Small intestine (tissue), 7 donors: Measurements from ENCODE around the gene MAD2L2. TPM values are rescaled to one million over a fixed set of nuclear protein-coding genes. Genes with fewer than 3 reads are reported as not detected.

Source experiments
- DNase-seq, 2 donors: peaks; one replicate each; pipeline versions ENCODE4 v3.0.0 to v3.0.0-alpha.2; 2013
- FAIRE-seq: peaks from 2 replicates; lab custom pipeline; 2012; peaks lifted over from hg19 to GRCh38; lab: Jason Lieb, UNC
- H3K27ac ChIP-seq, 3 donors: one replicate each; pipeline ENCODE4 v1.5.1; 2013; ENCODE audit warnings: low read length in 2 of 3, mild to moderate bottlenecking in 2 of 3, control low read depth in 1 of 3, inconsistent platforms in 1 of 3, low read depth in 1 of 3, moderate library complexity in 1 of 3
- H3K27me3 ChIP-seq, 3 donors: one replicate each; pipeline ENCODE4 v1.6.1; 2013; ENCODE audit warnings: low read length in 3 of 3, inconsistent platforms in 1 of 3; ENCODE audit not compliant: control insufficient read depth in 3 of 3, insufficient read depth in 3 of 3
- H3K36me3 ChIP-seq, 3 donors: one replicate each; pipeline ENCODE4 v1.6.1; 2013; ENCODE audit warnings: low read length in 3 of 3, inconsistent platforms in 1 of 3, low read depth in 1 of 3, mild to moderate bottlenecking in 1 of 3, moderate library complexity in 1 of 3; ENCODE audit not compliant: control insufficient read depth in 3 of 3, insufficient read depth in 2 of 3
- H3K4me1 ChIP-seq, 3 donors: one replicate each; pipeline ENCODE4 v1.6.1; 2013; ENCODE audit warnings: low read length in 2 of 3, inconsistent platforms in 1 of 3, low read depth in 1 of 3, mild to moderate bottlenecking in 1 of 3, moderate library complexity in 1 of 3; ENCODE audit not compliant: control insufficient read depth in 3 of 3, insufficient read depth in 2 of 3
- H3K4me3 ChIP-seq, 3 donors: one replicate each; pipeline ENCODE4 v1.5.1; 2013; ENCODE audit warnings: low read length in 3 of 3, control low read depth in 1 of 3, inconsistent platforms in 1 of 3, low read depth in 1 of 3, mild to moderate bottlenecking in 1 of 3, moderate library complexity in 1 of 3
- H3K9me3 ChIP-seq, 2 donors: one replicate each; pipeline ENCODE4 v1.6.1; 2013; ENCODE audit warnings: low read depth in 1 of 2, low read length in 1 of 2; ENCODE audit not compliant: control insufficient read depth in 2 of 2, insufficient read depth in 1 of 2
- whole genome bisulfite sequencing, 3 donors: extraction: QIAGEN DNeasy Blood & Tissue Kit; methylation state at CpG; one replicate each; pipeline ENCODE4 v1.1.7; 2013; 5-methylcytosine and 5-hydroxymethylcytosine counted together
- polyA plus RNA-seq, 4 donors: library from polyadenylated mRNA; stranded (reverse) in 3 of 4; unstranded in 1 of 4; fragments of 200-250 nt in 3 of 4; fragments of 120-200 nt in 1 of 4; gene quantifications; one replicate each; pipeline versions ENCODE4 v1.2.1 to v1.2.3, GENCODE V29; 2013
- donor health status: healthy with polysubstance abuse.
- donor health status: control.
- donor health status: control.
- donor health status: Bipolar disorder and iron deficiency.
- donor health status: healthy.

The MAD2L2 gene
- polyA plus RNA-seq, 4 donors: 17.2 to 34.6 (median 27.6) TPM

GRCh38 chr1:11693917-11694316 lies 13.0 kb upstream of the MAD2L2 start:
- DNase-seq: no peak
- no peak overlapping the region for H3K4me3 ChIP-seq

GRCh38 chr1:11693024-11693590 lies 12.2 kb upstream of the MAD2L2 start:
- H3K36me3 ChIP-seq: no peaks in the 10 kb centered on the region
- FAIRE-seq (no peak), DNase-seq (peak in 1 of 2 donors; percentile 28)
- no peak overlapping the region for H3K4me3 ChIP-seq
- H3K9me3 ChIP-seq: no peaks in the 10 kb centered on the region
- peaks cover 18 to 54% (median 22%) of the 10 kb centered on the region in 3 donors for H3K27me3 ChIP-seq
- no peak overlapping the region for H3K27ac ChIP-seq
- WGBS, 3 donors: 3 to 11% (median 10%) methylated on average over 5 to 6 of the region's 6 CpGs
- peaks cover 0 to 8% (median 0%) of the 10 kb centered on the region in 3 donors for H3K4me1 ChIP-seq

More at GRCh38 chr1:11693917-11694316, 13.0 kb upstream of the MAD2L2 start:
- Histone ChIP-seq H3K4me1 (peaks cover 0 to 8% (median 0%) of the 10 kb centered on the region in 3 donors), H3K27me3 (peaks cover 17 to 57% (median 18%) of the 10 kb centered on the region in 3 donors), H3K36me3 (no peaks in the 10 kb centered on the region), H3K27ac (no peak overlapping the region), H3K9me3 (no peaks in the 10 kb centered on the region)
- WGBS, 3 donors: 40 to 58% (median 43%) methylated on average over 5 of the region's 5 CpGs
- no peak for FAIRE-seq

GRCh38 chr1:11691928-11692711 lies 11.2 kb upstream of the MAD2L2 start:
- Histone ChIP-seq H3K9me3 (no peaks in the 10 kb centered on the region), H3K27me3 (peaks cover 18 to 56% (median 22%) of the 10 kb centered on the region in 3 donors), H3K4me3 (peak overlapping the region in 1 of 3 donors; percentile 41), H3K4me1 (peaks cover 0 to 8% (median 0%) of the 10 kb centered on the region in 3 donors), H3K27ac (no peak overlapping the region), H3K36me3 (no peaks in the 10 kb centered on the region)
- no peak for DNase-seq
- no peak for FAIRE-seq
- WGBS, 3 donors: 7 to 17% (median 16%) methylated on average over 53 to 64 of the region's 64 CpGs

DNA sequence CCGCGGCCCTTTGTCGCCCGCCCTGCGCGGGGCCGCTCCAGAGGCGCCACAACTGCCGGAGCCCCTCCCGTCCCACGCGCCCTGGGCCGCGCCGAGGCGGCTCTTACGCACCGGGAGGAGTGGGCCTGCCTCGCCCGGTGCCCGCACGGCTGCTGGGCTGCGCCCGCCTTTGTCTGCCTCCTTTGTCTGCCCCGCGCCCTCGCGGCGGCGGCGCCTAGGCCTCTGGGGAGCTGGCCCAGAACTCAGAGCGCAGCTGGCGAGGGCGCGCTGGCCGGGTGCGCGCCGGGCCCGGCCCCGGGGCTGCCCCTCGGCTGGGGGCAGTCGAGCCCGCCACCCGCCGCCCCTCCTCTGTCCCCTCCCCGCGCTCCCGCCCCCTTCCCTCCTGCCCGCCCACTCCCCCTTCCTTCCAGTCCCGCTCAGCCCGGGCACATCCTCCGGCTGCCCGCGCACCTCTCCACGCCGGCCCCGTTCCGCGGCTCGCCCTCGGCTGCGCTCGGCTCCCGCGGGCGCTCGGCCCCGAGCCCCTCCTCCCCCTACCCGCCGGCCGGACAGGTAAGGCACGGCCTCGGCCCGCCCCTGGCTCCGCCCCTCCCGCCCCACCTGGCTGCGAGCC lies 10.5 kb upstream of the MAD2L2 start, which contains the start of gene DRAXIN:
Gene DRAXIN, plus strand, starts transcription at position 409 of the 613 bp plus-strand sequence. CDS start 14,549 bp downstream, outside the sequence.
- WGBS, 3 donors: 1% methylated on average over 42 to 78 of the region's 78 CpGs
- H3K27ac ChIP-seq: no peak within 1 kb of the TSS
- no peaks in the 10 kb centered on the region for H3K36me3 ChIP-seq
- no peaks in the 10 kb centered on the region for H3K9me3 ChIP-seq
- peak within 1 kb of the TSS in 2 of 3 donors; percentile 28 to 41 for H3K4me3 ChIP-seq
- FAIRE-seq: no peak
- DNase-seq: peak in 1 of 2 donors; percentile 40
- H3K27me3 ChIP-seq: peaks cover 18 to 56% (median 22%) of the 10 kb centered on the region in 3 donors
- peaks cover 0 to 8% (median 0%) of the 10 kb centered on the region in 3 donors for H3K4me1 ChIP-seq

DNA sequence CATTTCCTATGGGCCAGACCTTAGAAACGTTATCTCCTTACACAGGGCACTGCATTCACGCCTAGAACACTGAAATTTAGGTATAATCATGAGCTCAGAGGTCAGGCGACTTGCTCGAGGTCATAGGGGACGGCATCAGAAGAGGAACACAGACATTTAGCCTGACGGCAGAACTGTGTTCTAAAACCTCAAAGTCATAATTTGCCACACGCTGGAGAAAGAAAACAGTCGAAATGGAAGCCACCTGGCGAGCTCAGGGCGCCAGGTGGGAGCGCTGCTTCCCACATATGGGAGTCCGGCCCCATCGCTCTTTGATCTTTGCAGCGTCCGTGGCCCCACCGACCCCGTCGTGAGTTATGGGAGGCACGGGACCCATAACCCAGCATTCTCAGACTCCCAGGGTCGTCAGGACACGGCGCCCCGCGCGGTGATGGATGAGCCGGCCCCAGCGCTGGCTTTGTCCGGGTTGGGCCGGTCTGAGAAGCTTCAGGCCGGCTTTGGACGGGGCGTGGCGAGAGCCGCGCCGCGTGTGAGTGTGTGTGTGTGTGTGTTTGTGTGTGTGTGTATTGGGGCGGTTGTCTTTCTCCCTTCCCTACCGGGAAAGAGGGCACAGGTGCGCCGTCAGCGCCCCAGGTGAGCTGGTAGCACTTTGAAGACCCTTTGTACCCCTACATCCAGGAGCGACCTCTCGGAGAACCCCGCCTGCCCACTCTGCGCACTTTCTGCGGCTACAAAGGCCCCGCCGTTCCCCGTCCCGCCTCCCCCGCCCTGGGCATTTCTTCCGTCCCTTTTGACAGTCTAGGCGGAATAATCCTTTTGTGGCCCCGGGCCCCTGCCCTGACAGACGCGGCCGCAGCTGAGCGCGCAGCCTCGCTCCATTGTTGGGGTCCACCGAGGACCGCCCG lies 9.7 kb upstream of the MAD2L2 start:
- Histone ChIP-seq H3K27me3 (peaks cover 18 to 56% (median 22%) of the 10 kb centered on the region in 3 donors), H3K4me3 (peak overlapping the region in 2 of 3 donors; percentile 28 to 41), H3K9me3 (no peaks in the 10 kb centered on the region), H3K4me1 (peaks cover 0 to 8% (median 0%) of the 10 kb centered on the region in 3 donors), H3K27ac (no peak overlapping the region), H3K36me3 (no peaks in the 10 kb centered on the region)
- FAIRE-seq: no peak
- DNase-seq: peak in 1 of 2 donors; percentile 34
- WGBS, 3 donors: 3 to 4% (median 3%) methylated on average over 49 to 64 of the region's 64 CpGs

- H3K27me3 ChIP-seq: peaks cover 18 to 45% (median 22%) of the 10 kb centered on the region in 3 donors
- 88 to 92% (median 91%) methylated on average over 4 of the region's 4 CpGs for WGBS, 3 donors
- peaks cover 0 to 8% (median 0%) of the 10 kb centered on the region in 3 donors for H3K4me1 ChIP-seq
- FAIRE-seq (no peak), DNase-seq (no peak)
- H3K9me3 ChIP-seq: no peaks in the 10 kb centered on the region
- no peaks in the 10 kb centered on the region for H3K36me3 ChIP-seq
- H3K27ac ChIP-seq: no peak overlapping the region
- no peak overlapping the region for H3K4me3 ChIP-seq
Measured at GRCh38 chr1:11688506-11688905, 7.6 kb upstream of the MAD2L2 start.

DNA sequence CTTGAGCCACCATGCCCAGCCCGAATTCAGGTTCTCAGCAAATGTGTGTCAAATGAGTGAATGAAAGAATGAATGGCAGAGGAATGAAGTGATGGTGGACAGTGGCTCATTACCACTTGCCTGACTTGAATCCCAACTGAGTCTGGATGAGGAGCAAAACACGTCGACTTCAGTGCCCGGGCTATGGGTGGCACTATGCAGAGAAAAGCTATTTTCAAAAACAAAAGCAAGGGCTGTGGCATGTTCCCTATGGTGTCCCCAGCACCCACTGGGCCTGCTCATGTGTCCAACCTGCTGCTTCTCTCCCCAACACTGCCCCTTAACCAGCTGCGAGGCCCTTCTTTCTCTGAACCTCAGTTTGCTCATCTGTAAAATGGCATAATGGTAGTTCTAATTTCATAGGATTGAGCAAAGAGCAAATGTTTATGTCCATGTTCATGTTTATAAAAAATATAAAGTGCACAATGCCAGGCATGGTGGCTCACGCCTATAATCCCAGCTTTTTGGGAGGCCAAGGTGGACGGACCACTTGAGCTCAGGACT lies 4.3 kb upstream of the MAD2L2 start:
- FAIRE-seq (no peak), DNase-seq (no peak)
- H3K4me1 ChIP-seq: peaks cover 0 to 11% (median 4%) of the 10 kb centered on the region in 3 donors
- H3K9me3 ChIP-seq: no peaks in the 10 kb centered on the region
- 87 to 93% (median 90%) methylated on average over 7 of the region's 7 CpGs for WGBS, 3 donors
- no peak overlapping the region for H3K27ac ChIP-seq
- H3K27me3 ChIP-seq: peaks cover 0 to 38% (median 6%) of the 10 kb centered on the region in 3 donors
- no peaks in the 10 kb centered on the region for H3K36me3 ChIP-seq
- no peak overlapping the region for H3K4me3 ChIP-seq
